GM19452 (cell line): Measurements from ENCODE around the gene RBM33.
"Not testable (repeated sequence)": the region's sequence is repeated elsewhere in the genome, so short reads cannot be mapped to it uniquely, and the experiment has no call there.

Source experiments
- ATAC-seq: cut with Tn5 transposase; IDR thresholded peaks from one replicate; pipeline ENCODE4 v1.9.1; 2021; ENCODE audit not compliant: unreplicated experiment

Gene RBM33

DNA sequence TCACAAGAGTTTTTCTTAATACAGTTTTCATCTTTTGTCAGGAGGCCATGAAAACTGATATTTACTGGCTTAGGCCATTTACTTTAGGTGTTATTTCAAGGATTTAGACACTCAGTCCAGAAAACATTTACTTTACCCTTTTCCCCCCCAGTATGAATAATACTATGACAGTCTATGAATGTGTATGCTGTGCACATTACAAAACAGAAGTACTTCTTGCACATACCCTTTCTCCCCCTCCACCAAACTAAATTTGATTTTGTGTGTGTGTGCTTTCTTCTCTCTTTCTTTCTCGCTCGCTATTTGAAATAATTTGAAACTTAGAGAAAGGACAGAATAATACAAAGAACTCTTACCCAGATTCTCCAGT, 41.3 kb downstream of the RBM33 start:
- ATAC-seq = peak; percentile 18

DNA sequence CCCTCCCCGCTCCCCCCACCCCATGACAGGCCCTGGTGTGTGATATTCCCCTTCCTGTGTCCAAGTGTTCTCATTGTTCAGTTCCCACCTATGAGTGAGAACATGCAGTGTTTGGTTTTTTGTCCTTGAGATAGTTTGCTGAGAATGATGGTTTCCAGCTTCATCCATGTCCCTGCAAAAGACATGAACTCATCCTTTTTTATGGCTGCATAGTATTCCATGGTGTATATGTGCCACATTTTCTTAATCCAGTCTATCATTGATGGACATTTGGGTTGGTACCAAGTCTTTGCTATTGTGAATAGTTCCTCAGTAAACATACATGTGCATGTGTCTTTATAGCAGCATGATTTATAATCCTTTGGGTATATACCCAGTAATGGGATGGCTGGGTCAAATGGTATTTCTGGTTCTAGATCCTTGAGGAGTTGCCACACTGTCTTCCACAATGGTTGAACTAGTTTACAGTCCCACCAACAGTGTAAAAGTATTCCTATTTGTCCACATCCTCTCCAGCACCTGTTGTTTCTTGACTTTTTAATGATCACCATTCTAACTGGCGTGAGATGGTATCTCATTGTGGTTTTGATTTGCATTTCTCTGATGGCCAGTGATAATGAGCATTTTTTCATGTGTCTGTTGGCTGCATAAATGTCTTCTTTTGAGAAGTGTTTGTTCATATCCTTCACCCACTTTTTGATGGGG, 42.3 kb downstream of the RBM33 start:
- ATAC-seq = not testable (repeated sequence)

DNA sequence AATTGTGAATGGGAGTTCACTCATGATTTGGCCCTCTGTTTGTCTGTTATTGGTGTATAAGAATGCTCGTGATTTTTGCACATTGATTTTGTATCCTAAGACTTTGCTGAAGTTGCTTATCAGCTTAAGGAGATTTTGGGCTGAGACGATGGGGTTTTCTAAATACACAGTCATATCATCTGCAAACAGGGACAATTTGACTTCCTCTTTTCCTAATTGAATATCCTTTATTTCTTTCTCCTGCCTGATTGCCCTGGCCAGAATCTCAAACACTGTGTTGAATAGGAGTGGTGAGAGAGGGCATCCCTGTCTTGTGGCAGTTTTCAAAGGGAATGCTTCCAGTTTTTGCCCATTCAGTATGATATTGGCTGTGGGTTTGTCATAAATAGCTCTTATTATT, 43.8 kb downstream of the RBM33 start:
- not testable (repeated sequence) for ATAC-seq

DNA sequence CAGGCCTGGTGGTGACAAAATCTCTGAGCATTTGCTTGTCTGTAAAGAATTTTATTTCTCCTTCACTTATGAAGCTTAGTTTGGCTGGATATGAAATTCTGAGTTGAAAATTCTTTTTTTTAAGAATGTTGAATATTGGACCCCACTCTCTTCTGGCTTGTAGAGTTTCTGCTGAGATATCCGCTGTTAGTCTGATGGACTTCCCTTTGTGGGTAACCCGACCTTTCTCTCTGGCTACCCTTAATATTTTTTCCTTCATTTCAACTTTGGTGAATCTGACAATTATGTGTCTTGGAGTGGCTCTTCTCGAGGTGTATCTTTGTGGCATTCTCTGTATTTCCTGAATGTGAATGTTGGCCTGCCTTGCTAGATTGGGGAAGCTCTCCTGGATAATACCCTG, 46.2 kb downstream of the RBM33 start:
- ATAC-seq = not testable (repeated sequence)

DNA sequence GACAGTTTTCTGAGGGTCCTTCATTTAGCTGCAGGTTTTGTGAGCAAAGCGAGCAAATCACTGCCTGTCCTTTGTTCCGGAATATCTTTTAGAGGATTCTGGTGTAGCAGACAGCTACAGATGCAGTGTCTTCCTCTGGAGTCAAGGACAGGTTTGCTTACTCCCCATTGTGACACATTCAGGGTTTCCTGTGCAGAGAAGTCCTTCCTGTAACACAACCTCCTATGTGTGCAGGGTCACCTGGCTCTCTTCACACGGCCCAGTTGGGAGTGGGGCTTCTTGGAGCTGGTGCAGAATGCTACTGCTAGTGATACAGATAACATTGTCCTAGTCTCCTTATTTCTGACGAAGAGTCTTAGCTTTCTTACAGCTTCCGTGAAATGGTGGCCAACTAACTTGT, 47.9 kb downstream of the RBM33 start:
- ATAC-seq = no peak

DNA sequence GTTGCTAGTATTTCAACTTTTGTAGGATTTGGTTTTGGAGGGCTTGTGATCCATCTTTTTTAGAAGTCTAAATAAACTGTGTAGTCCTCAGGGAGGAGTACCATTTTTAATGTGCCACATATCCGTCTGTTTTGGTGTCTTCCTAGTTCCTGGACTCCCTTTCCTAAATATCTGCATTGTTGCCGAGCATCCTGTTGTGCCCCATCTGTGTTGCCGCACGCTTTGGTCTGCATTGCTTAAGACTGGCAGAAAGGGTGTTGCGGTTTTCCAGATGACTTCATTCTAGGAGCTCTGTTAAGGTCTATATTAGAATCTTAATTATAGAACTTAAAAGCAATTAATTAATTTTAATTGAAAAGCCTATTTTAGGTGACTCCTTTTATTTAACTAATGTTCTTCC, 49.4 kb downstream of the RBM33 start:
- no peak for ATAC-seq

DNA sequence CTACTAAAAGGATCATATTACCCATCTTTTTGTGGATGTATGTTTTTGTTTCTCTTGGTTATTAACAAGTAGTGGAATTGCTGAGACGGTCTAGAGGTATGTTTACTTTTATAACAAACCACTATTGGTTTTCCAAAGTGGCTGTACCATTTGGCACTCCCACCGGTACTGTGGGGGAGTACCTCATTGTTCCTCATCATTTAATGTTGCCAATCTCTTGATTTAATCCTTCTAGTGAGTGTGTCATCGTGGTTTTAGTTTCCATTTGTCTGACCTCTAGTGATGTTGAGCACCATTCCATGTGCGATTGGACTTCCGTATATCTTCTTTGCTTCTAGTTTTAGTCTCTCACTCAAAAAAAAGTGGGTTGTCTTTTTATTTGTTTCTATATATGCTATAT, 50.4 kb downstream of the RBM33 start:
- ATAC-seq = no peak

DNA sequence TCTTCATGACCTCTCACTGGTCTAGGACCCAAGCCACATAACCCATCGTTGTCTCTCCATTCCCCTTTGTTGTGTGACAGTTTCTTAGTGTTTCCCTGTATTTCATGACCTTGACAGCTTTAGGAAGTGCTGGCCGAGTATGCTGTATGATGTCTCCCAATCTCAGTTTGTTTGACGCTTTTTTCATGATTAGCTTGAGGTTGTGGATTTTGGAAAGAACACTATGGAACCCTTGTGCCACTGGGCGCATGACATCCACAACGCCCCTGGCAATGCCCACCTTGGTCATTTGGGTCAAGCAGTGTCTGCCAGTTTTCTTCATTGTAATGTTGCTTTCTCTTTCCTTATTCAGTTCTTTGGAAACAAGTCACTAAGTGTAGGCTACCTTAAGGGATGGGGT, 52.3 kb downstream of the RBM33 start:
- no peak for ATAC-seq

DNA sequence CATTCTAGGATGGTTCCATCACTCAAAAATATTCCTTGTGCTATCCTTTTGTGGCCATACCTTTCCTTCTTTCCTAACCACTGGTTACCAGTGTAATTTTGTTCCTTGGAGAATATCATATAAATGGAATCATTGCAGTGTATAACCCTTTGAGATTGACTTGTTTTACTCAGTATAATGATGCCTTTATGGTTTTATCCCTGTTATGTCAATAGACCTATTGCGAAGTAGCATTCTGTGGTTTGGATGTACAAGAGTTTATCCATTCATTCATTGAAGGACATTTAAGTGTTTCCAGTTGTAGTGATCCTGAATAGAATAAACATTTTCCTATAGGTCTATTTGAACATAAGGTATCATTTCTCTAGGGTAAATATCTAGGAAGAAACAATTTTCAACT, 54.2 kb downstream of the RBM33 start:
- no peak for ATAC-seq

DNA sequence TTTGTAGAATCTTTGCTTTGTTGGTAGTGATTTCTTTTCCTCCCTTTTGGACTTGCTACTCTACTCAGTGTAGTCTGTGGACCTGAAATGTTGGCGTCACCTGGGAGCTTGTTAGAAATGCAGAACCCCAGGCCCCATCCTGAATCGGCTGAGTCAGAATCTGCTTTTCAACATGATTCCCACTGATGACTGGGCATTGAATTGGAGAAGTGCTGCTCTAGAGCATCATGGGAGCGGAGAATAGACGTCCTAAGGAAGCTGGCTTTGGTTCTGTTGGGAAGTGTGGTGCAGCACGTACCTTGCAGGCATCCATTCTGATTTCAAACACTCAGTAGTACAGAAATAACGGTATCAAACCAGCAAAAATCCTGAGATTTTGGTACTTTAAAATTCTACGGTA, 54.7 kb downstream of the RBM33 start:
- ATAC-seq = no peak

DNA sequence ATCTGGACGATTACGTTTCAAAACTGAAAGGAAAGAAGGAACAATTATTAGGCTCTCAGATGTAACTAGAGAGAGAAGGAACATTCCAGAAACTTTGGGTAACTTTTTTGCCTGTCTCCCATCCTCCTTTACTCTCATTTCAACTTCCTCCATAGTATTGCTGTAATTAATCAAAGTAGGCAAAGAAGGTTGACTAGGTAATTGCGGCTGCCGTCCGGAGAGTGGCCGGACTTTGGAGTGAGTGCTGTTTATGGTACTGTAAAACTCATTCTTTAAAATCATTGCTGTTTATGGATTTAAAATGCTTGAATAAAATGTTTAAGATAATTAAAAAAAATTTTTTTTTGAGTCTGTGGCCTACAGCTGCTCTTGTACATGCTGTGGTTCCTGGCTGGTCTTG, 56.4 kb downstream of the RBM33 start:
- ATAC-seq = no peak

DNA sequence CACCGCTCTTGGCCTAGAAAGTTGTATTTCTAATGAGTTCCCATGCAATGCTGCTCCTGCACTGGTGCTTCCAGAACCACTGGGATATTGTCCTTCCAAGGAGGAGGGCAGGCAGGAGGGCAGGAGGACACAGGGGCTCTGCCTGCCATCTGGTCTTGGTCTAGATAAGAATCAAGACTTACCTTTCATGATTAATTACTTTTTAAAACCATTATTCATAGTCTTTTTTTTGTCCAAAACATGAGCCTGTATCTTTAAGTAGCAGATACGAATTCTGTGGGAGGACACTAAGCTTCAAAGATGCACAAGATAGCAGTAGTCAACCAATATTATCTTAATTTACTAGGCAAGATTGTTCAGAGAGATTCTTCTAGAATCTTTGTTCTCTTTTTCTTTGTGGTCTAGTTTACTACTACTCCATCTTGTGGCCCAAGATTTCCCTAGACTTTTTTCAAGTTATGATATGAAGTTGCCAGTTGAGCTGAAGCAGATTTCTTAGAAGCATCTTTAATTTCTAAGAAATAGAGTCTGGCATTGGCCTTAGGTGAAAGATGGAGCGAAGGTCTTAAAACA, 57.6 kb downstream of the RBM33 start:
- ATAC-seq = no peak

DNA sequence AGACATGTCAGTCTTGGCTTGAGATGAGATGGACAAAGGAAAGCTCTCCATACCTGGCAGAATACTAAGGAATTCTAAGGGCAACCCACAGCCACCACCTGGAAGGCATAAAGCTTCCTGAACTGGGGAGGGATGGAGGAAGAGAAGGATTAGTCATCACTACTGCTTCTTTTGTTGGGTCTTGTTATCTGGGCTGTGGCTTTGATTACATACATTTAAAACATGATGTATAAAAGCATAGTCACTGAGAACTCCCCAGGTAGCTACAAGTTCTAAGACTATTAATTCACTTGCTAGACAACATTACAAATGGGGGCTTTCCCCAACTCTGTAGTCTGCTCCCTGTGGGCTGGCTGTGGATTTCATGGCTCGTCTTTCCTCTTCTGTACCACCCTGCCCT, 58.2 kb downstream of the RBM33 start:
- no peak for ATAC-seq

DNA sequence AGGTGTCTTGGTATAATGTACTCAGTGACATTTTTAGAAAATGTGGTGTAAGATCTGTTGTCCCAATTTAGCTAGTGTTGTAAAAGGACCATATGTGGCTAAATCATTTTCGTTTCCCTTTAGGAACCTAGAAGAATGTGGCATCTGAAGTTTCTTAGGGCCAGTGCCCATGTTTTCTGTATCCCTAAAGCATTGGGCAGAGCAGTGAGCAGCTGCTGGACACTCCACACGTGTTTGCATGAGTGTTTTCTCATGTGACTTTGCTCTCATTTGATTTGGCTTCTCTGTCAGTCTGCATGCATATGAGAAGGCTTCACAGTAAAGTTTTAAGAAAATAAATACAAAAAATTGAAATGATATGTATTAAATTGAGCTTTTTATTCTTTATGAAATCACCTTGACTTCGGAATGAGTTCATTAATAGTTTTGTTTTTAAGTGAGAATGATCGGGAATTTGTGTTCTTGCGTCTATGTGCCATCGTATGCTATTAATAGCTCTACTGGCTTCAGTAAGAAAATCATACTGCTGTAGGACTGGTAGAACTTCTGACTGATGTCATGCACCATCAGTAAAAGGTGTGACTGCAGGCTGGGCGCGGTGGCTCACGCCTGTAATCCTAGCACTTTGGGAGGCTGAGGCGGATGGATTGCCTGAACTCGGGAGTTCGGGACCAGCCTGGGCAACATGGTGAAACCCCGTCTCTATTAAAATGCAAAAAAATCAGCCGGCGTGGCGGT, 61.3 kb downstream of the RBM33 start:
- ATAC-seq = no peak

DNA sequence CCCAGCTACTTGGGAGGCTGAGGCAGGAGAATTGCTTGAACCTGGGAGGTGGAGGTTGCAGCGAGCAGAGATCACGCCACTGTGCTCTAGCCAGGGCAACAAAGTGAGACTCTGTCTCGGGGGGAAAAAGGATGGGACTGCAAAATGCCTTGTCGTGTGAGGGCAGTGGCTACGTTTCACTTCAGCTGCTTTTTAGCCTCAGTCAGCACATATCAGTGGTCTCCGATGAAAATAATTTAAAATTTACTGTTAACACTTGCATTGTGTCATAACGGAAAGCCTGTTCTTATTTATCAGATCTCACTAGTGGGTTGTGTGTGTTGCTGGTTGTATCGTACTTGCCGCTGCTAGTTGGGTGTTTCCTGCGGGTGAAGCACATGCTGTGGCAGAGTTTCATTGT, 61.9 kb downstream of the RBM33 start:
- ATAC-seq = no peak

DNA sequence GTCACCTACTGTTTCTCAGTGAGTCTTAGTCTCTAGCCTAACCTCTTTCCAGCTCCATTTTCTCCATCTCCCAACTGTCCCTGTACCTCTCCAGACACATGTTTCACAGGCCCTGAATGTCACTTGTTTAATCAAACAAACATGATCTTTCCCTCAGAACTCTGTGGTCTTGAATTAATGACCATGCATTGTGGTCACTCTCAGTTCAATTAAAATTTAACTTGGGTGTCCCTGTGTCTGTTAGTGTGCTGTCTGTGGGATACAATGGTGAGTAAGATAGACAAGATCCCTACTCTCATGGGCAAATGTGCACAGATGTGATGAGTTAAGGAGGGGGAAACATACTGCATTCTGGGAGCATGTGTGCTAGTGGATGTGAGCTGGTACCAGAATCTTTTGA, 65.0 kb downstream of the RBM33 start:
- ATAC-seq = peak; percentile 67

DNA sequence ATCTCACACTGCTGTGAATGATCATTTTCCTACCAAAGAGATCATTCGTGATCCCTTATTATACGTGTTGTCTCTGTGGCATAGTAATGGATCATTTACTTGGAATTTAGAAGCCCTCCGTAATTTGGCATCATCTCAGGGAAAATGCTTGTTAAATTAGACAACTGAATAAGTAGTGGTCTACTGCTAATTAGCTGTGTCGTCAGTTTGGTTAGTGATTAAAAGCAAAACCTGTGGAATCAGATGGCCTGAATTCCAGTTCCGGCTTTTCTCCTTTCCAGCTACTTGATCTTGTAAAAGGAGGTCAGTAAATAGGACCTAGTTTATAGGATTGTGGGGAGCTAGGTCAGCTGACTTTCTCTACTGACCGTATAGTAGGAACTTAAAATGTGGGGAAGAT, 65.6 kb downstream of the RBM33 start:
- ATAC-seq = no peak

DNA sequence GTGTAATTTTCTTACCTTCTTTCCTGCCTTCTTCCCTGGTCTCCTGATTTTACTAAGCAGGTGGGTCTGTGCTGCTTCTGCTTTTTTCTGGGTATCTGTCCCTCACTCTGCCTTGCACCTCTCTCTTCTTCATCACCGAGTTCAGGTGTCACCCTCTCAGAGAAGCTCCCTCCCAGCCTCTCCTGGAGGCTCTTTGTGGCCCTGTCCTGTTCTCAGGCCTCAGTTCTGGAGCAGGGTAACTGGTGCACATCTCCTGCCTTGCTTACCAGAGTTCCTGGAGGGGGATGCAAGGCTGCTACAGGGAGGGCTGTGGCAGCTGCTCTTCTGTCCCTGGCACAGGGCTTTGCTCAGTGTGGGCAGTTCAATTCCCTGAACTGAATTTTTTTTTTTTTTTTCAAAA, 66.1 kb downstream of the RBM33 start:
- peak; percentile 50 for ATAC-seq

DNA sequence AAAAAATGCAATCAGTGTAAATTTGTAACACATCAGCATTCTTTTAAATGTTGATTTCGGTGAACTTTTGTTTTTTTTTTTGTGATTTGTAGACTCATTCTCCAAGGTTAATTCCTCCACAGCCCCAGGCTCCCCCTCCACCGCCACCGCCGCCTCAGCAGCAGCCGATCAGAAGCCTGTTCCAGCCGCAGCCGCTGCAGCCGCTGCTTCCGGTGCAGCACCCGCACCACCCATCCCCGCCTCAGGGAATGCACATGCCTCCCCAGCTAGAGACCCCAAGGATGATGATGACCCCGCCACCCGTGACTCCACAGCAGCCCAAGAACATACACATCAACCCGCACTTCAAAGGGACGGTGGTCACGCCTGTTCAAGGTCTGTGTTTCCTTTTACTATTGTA, 66.6 kb downstream of the RBM33 start:
- ATAC-seq = no peak

DNA sequence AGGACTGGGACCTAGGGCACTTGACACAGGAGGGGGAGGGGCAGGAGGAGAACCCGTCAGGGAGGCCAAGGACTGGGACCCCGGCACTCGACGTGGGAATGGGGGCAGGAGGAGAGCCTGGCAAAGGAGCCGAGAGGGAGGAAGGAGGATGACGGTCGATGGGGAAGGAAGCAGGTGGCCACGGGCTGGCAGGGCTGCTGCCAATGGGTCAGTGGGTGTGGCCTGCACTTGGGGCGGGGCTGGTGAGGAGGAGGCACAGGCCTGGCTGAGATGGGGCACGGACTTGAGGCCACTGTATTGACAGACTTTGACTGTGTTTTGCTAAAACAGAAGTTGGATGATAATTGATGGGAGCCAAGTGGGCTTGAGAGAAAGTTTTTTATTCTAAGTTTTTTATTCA, 68.9 kb downstream of the RBM33 start:
- ATAC-seq = no peak

DNA sequence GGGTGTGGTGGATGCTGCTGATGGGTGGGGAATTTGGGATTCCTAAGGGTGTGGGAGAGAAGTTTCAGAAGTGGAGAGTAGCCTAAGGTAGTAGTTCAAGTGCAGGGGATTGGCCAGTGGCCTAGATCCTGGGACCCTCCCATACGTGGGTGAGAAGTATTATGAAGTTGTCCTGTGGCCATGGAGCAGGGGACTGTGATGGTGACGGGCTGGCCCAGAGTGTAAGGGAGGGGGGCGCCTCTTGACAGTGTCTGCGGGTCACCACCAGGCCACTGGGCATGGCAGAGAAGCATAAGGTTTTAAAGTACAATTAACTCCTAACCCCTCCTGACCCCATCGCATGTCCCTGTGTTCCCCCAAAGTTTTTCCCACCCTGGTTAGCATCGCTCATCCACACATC, 70.2 kb downstream of the RBM33 start:
- no peak for ATAC-seq

DNA sequence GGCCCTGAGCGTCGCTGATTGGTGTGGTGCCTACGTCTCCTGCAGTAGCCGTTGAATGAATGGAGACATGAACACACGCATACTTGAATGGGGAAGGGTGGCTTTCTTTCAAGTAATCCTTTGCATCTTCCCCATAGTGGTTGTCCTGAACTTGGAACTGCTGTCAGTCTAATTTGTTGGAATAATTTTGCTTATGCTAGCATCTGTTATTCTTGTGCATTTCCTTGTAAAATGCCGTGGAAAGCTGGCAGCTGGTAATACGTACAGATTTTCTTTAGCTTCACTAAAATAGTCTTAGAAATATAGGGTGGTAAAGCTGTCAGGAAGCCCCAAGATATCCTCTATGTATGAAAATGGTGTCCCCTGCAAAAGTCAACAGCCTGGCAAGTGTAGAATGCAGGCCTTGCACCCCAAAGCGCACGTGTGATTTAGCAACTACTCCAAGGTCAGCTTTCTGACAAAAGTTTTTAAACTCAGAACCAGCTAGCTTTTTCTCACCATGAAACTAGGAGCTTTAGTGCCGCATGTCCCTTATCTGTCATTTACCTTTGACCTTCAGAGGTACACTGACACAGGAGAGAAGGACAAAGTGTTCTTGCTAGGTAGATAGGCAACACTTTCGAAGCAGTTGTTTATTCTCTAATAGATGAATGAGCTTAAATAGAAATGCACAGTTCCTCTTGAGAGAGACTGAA, 70.8 kb downstream of the RBM33 start:
- no peak for ATAC-seq
